GM12892 (cell line): Measurements from ENCODE around the gene SLC50A1.

Source experiments
- POLR2A ChIP-seq: IDR thresholded peaks from 2 replicates; pipeline ENCODE4 v1.6.1; 2011; ENCODE audit warnings: low read depth, low read length, control low read depth
- POLR2AphosphoS5 ChIP-seq: IDR thresholded peaks from 2 replicates; pipeline ENCODE4 v1.6.1; 2011; ENCODE audit warnings: low read depth, low read length, control low read depth

GRCh38 chr1:155125946-155126555, 9.6 kb upstream of the SLC50A1 start:
- no peak for TF ChIP-seq POLR2AphosphoS5
- TF ChIP-seq POLR2A = no peak
